ENCODE measurements around the gene SGIP1.

SGIP1 gene, protein sequence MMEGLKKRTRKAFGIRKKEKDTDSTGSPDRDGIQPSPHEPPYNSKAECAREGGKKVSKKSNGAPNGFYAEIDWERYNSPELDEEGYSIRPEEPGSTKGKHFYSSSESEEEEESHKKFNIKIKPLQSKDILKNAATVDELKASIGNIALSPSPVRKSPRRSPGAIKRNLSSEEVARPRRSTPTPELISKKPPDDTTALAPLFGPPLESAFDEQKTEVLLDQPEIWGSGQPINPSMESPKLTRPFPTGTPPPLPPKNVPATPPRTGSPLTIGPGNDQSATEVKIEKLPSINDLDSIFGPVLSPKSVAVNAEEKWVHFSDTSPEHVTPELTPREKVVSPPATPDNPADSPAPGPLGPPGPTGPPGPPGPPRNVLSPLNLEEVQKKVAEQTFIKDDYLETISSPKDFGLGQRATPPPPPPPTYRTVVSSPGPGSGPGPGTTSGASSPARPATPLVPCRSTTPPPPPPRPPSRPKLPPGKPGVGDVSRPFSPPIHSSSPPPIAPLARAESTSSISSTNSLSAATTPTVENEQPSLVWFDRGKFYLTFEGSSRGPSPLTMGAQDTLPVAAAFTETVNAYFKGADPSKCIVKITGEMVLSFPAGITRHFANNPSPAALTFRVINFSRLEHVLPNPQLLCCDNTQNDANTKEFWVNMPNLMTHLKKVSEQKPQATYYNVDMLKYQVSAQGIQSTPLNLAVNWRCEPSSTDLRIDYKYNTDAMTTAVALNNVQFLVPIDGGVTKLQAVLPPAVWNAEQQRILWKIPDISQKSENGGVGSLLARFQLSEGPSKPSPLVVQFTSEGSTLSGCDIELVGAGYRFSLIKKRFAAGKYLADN

DNA sequence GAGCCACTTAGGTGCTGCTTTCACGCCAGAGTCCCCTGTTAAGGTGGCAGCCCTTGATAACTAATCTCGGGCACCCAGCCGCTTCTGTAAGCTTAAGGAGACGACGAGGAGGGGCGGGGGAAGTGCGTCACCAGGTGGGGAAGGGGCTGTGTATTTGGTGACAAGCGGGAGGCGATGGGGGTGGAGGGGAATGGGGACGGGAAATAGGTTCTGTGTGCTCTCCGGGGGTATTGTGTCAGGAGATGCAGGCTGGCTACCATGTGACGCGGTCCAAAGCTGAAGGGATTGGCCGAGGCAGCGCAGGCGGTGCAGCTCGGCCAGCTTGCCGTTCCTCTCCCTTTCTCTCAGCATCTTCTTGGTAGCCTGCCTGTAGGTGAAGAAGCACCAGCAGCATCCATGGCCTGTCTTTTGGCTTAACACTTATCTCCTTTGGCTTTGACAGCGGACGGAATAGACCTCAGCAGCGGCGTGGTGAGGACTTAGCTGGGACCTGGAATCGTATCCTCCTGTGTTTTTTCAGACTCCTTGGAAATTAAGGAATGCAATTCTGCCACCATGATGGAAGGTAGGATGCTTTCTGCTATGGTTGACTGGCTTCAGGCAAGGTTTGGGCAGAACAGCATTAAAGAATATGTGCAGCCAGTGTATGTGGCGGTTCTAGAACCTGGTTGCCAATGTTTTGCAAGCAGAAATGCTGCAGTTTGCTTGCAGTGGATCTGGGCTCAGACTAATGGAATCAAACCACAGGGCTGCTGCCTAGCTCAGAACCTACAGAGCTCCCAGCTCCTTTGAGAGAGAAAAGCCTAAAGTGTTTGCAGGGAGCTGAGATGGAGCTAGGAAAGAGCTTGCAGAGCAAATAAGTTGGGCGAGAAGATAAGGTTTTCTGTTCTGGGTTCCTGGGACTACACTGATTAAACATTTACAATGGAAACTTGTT lies at the start of gene SGIP1:
Gene SGIP1 (plus strand): TSS at position 350 of the 937 bp plus-strand sequence. CDS start 206 bp downstream, at position 556.
- FAIRE-seq (no peak), DNase-seq (ENCODE audit: insufficient read length, low spot score) (no peak)

DNA sequence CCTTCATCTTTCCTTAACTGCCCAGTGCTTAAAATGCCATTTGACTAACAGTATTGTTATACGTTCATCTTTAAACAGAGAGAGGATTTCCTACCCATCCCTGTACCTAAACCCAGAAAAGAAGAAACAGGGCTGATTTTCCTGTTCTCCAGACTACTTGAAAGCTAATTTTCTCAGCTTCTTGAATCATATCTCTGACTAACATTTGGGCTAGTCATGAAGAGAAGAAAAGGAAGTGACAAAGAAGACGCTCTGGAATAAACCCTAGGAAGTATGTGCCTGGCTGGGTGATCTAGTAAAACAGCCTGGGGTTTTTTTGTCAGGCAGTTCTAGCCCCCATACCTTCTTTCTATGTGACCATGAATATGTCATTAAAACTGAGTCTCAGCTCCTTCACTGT lies 44.8 kb upstream of the SGIP1 start:
- FAIRE-seq (no peak), DNase-seq (ENCODE audit: insufficient read length, low spot score) (no peak)

DNA sequence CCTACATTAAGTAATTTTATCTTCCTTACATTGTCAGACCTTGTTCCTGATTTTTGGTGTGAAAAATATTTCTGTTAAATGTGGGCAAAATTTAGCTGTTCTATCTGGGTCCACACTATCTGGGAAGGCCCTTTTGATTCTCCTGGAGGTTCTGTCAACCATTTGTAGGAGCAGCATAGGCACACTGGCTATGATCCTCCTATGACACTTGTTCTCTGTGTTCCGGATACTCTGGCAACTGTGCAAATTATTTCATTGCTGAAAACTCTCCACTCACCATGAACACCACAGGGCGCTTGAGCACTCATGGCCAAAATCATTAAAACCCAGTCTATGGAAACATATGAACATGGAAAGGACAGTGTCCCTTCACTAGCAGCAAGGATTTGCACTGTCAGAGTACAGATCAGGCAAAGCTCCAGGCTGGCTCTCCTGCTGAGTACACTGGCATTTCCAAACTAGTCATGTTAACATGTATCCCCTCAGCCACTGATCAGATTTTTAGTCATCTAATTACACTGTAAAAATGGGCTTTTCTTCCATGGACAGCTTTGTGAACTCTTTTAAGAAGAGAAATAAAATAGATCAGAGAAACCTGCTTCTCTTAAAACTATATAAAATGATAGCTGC lies 43.9 kb upstream of the SGIP1 start:
- DNase-seq (ENCODE audit: insufficient read length, low spot score): no peak
- no peak for FAIRE-seq

DNA sequence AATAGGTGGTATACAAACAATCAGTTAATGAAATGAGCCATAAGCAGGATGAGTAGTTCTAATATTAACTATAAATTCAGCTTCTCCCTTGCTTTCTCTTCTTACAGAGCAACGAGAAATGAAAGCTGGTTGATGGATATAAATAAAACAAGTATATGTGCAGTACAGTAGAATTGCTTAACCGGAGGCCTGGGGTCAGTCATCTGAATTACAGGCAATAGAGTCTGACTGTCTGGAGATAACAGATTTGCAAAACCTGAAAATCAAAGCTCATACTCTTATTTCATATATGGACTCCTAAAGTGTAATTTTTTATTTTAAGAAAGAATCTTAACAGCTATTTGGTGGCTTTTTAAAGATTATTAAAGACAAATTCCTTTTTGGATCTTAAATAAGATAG lies 43.1 kb upstream of the SGIP1 start:
- DNase-seq (ENCODE audit: insufficient read length, low spot score) (no peak), FAIRE-seq (no peak)

DNA sequence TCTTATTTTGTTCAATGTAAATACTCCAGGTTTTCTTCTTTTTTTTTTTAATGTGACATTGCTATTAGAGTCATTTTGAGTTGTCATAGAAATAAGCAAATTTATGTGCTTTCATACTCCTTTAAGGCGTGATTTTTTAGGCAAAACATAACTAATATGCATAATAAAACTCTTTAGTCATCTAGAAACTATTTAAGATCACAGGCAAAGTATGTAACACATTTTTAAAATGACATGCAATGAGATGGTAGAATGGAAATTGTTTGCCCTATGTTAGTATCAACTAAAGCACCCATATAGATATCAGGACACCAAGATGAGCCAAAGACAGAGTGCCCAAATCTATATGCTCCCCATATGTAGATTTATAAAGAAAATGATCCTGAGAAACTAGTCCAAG lies 41.5 kb upstream of the SGIP1 start:
- DNase-seq (ENCODE audit: insufficient read length, low spot score): no peak
- no peak for FAIRE-seq

DNA sequence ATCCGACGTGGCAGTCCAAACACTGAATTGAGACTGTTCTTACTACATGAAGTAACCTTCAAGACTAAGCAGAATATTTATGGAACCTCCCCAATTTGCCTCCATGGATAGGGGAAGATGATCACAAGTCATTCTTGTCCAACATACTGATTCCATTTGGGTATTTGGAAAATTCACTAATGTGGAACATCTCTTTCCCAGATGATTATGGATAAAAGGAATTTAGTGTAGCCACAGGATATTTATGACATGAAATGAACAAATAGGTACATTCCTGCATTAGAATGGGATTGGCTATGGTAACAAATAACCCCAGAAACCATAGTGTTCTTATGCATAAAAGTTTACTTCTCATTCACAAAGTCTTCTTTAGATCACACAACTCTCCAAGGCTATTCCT lies 40.2 kb upstream of the SGIP1 start:
- FAIRE-seq (no peak), DNase-seq (ENCODE audit: insufficient read length, low spot score) (no peak)

DNA sequence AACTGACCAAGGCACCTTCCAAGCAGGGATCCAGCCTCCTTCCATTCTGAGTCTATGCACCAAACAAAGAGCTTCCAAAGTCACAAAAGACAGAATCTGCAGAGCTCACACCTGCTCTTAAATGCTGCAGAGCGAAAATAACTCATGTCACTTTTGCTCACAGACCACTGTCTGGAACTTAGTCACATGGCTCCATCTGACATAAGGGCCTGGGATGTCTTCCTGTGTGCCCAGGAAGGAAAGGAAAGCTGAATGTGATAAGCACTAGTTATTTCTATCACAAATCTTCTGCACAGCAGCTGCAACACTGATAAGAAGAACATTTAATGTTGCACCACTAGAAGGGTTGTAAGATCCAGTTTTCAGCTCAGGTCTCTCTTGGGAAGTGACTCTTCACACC lies 39.5 kb upstream of the SGIP1 start:
- no peak for DNase-seq (ENCODE audit: insufficient read length, low spot score)
- FAIRE-seq: no peak

DNA sequence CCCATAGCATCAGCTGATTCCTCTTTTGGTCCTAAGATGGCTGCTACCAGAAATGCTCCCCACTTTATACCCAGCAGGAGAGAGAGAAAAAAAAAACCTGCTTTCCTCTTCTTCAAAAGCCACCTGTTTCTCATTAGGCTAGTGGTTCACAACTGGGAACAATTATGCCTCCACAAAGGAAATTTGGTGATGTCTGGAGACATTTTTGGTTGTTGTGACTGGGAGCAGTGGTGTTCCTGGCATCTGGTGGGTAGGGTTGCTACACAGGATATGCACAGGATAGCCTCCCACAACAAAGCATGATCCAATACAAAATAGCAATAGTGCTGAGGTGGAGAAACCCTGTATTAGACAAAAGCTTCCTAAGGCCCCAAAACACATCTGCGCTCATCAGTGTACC lies 38.5 kb upstream of the SGIP1 start:
- FAIRE-seq (no peak), DNase-seq (ENCODE audit: insufficient read length, low spot score) (no peak)

DNA sequence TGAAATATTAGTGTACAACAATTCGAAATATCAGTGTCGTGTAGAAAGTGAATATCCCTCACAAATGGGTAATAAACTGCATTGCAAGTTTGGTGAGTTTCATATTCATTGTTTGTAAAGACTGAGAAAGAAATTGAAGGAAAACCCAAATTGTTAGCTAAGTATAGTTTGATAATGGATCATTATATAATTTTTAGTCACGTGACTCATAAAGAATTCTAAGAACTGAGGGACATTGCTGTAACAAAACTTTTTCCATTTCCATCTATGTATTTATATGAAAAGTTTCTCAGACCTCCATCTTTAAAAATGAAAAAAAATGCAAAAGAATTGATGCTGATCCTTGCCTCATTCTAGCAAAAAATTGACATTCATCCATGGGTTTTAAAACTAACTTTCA lies 36.0 kb upstream of the SGIP1 start:
- DNase-seq (ENCODE audit: insufficient read length, low spot score): no peak
- FAIRE-seq: no peak

DNA sequence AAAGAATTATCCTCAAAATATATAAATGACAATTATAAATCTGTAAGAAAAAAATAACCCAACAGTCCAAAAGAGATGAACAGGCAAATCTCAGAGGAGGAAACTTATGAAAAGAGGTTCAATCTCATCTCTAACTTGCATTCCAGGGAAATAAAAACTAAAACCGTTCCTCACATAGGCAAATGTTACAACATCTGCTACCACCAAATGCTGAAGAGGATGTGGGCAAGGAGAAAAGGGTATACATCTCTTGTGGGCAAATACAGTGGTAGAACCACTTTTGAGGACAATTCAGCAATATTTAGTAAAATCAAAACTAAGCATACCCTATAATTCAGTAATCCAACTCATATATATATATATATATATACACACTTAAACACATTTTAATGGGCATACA lies 33.7 kb upstream of the SGIP1 start:
- FAIRE-seq (no peak), DNase-seq (ENCODE audit: insufficient read length, low spot score) (no peak)

DNA sequence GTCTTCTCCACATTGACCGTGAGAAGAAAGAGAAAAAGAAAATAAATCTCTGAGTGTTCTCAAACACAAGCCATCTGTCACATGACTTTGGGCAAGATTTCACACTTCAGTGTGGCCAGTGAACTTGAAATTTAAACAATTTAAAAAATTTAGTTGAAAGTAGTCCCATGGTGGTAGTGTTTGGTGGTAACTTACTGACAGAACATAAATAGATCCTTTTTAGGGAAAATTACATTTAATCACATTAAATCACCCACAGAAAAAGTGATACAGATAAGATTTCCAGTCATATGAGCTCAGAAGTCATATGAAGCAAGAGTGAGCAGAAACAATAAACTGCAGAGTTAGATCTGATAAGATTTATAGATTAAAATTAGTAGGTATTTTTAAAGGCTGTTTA lies 31.9 kb upstream of the SGIP1 start:
- DNase-seq (ENCODE audit: insufficient read length, low spot score): no peak
- FAIRE-seq: no peak

DNA sequence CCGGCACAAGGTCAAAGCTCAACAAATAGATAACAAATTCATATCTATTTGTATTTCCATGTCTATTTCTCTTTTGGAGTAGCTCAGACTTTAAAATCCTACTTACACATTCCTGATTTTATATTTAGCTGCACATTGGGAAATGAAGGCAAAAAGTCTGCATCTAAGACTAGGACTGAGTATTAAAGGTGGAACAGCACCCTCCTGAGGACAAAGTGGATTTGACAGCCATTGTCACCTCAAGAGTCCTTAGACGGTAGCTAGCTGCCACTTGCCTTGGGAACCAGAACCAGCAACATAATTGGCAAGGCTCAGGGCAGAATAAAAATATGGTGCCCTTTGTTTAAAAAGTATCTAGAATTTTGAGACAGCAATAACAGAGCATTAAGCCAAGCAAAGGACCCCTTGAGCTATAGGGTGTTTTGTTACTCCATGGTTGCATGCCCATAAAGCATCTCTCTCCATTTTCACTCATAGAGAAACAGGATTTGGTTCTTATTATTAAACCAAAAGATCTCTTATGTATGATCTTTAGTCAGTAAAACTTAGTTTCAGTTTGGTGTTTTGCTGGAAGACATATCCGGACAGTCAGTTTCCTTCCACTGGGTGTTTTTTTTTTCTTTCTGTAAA lies 30.0 kb upstream of the SGIP1 start:
- DNase-seq (ENCODE audit: insufficient read length, low spot score) (no peak), FAIRE-seq (peak; percentile 74)

DNA sequence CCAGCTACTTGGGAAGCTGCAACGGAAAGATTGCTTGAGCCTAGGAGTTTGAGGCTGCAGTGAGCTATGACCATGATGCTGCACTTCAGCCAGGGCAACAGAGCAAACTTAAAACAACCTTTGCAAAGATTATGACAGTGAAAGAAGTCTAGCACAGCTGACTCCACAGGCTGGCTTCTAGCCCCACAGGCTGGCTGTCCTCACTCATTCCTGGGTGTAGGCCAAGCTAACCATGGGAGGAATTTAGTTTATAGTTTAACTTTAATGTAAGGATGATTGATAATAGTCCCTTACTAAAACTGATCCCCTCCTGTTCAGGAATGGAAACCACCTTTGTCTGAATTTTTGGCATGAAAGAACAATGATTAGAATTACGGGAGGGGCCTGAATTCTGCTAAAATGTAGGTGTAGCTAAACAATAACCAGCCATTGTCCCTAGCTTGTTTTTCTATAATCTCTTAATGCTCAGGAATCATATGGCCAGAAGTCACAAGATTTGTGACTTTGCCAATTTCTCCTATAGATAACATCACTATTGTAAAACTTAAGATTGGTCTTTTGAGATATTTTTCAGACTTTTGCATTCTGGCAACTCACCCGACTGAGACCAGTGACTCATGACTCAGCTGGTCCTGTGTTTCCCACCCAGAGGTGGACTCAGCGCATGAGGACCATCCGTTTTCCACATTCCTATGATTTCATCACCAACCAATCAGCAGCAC lies 28.1 kb upstream of the SGIP1 start:
- DNase-seq (ENCODE audit: insufficient read length, low spot score) (no peak), FAIRE-seq (no peak)

DNA sequence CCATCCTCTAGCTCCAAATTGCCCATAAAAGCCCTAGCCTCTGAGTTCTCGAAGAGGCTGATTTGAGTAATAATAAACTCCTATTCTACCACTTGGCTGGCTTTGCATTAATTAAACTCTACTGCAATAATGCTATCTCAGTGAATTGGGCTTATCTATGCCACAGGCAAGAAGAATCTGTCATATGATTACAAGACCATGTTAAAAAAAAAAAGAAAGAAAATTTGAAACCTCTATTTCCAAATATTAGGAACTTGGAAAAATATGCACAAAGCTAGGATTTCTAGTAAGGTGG lies 27.6 kb upstream of the SGIP1 start:
- no peak for FAIRE-seq
- DNase-seq (ENCODE audit: insufficient read length, low spot score): no peak

DNA sequence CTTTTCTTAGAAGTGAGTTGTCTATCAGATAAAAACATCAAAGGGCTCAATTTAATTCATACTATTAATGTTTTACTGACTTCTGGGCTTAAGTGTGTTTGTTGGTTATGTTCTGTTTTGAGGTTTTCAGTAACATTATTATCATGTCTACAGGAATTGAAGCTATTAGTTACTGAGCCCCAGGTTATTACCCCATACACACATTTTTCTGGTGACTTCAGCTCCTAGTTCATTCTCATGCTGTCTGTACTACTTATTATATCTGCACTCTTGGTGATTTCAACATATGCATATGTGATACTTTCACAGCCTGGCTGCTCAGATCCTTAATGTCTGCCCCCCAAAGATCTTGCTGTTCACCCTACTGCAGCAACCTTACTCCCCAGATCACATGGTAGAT lies 27.0 kb upstream of the SGIP1 start:
- no peak for DNase-seq (ENCODE audit: insufficient read length, low spot score)

DNA sequence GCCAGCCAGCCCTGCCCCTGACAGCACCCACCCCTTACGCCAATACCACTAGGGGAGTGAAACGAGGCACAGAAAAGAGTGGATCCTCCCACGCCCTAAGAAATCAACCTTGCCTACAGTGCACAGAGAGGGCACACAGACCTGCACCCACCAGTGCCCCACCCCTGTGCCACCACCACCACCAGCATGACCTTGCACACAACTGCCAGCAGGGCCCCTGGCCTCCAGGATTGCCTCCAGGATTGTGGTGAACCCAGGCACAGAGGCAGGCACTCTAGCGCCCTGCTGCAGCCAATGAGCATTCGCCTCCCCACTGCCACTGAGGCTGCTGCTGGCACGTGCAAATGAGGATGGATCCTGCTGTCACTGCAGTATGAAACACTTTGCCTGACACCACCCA lies 23.5 kb upstream of the SGIP1 start:
- DNase-seq (ENCODE audit: insufficient read length, low spot score): no peak
- no peak for FAIRE-seq

More for the DNA sequence above, 27.0 kb upstream of the SGIP1 start:
- FAIRE-seq: no peak

DNA sequence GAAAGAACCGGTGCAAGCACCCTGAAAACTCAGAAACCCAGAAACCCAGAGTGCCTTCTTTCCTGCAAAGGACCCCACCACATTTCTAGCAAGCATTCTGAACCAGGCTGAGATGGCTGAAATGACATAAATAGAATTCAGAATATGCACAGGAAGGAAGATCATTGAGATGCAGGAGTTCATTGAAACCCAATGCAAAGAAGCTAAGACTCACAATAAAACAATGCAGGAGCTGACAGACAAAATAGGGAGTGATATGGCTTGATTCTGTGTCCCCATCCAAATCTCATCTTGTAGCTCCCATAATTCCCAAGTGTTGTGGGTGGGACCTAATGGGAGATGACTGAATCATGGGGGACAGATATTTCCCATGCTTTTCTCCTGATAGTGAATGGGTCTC lies 22.8 kb upstream of the SGIP1 start:
- FAIRE-seq: no peak
- no peak for DNase-seq (ENCODE audit: insufficient read length, low spot score)

DNA sequence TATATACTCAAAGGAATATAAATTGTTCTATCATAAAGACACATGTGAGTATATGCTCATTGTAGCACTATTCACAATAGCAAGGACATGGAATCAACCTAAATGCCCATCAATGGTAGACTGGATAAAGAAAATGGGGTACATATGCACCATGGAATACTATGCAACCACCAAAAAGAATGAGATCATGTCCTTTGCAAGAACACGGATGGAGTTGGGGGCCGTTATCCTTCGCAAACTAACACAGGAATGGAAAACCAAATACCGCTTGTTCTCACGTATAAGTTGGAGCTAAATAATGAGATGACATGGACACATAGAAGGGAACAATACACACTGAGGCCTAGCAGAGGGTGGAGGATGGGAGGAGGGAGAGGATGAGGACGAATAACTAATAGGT lies 16.0 kb upstream of the SGIP1 start:
- FAIRE-seq: no peak
- DNase-seq (ENCODE audit: insufficient read length, low spot score): no peak

DNA sequence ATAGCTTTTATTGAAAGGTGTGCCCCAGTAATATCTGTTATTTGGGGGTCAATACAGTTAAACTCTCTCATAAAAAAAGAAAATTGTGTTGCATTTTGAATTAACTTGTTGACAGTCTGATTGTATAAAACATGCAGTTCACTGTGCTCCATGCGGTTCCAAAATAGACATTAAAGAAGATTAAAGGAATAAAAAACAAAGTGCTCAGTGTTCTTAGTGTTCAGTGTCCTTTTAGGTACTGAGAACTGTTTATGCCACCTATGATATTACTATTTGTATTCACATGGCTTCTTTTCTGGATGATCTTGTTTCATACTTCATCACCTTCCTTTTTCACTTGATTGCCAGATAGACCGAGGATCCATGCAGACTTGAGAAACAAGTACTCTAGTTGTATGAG lies 15.3 kb upstream of the SGIP1 start:
- FAIRE-seq (no peak), DNase-seq (ENCODE audit: insufficient read length, low spot score) (no peak)

DNA sequence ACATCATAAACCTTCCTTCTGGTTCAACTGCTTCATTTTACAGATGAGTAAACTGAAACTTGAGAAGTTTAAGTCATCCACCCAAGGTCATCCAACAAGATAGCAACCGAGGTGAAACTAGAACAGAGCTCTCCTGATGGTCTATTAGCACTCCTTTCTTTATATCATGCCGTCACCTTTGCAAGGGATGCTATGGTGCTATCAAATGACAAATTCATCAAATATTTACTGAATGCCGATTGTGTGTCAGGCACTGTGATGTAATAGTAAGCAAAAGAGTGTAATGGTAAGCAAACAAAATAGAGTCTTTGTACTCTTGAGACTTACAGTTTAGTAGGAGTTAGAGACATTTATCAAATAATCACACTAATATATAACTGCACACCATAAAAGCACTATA lies 14.0 kb upstream of the SGIP1 start:
- DNase-seq (ENCODE audit: insufficient read length, low spot score) (no peak), FAIRE-seq (no peak)
